GM12864 (cell line): Measurements from ENCODE around the gene CEP89.
A peak's percentile ranks its signal among the peaks of the same experiment; 100 is the strongest.

Experiments
- DNase-seq: peaks from one replicate; pipeline ENCODE4 v3.0.0-alpha.2; 2011; ENCODE audit warnings: low read depth
- H3K4me3 ChIP-seq: 2 replicates; pipeline ENCODE4 v1.5.1; 2011; ENCODE audit warnings: mild to moderate bottlenecking, low read depth, low read length, control low read depth
- TF ChIP-seq, protein P1 (sequence below): IDR thresholded peaks from 2 replicates; pipeline ENCODE4 v1.5.1; 2011; ENCODE audit warnings: low read depth, mild to moderate bottlenecking, moderate library complexity, low read length, control low read depth, inconsistent platforms; ENCODE audit errors: missing control alignments

Gene CEP89

GRCh38 chr19:32831611-32832010 is 140.1 kb downstream of the CEP89 start:
- no peak for DNase-seq
- TF ChIP-seq, protein P1, sequence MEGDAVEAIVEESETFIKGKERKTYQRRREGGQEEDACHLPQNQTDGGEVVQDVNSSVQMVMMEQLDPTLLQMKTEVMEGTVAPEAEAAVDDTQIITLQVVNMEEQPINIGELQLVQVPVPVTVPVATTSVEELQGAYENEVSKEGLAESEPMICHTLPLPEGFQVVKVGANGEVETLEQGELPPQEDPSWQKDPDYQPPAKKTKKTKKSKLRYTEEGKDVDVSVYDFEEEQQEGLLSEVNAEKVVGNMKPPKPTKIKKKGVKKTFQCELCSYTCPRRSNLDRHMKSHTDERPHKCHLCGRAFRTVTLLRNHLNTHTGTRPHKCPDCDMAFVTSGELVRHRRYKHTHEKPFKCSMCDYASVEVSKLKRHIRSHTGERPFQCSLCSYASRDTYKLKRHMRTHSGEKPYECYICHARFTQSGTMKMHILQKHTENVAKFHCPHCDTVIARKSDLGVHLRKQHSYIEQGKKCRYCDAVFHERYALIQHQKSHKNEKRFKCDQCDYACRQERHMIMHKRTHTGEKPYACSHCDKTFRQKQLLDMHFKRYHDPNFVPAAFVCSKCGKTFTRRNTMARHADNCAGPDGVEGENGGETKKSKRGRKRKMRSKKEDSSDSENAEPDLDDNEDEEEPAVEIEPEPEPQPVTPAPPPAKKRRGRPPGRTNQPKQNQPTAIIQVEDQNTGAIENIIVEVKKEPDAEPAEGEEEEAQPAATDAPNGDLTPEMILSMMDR: no peak
- H3K4me3 ChIP-seq: no peak overlapping the region

DNA sequence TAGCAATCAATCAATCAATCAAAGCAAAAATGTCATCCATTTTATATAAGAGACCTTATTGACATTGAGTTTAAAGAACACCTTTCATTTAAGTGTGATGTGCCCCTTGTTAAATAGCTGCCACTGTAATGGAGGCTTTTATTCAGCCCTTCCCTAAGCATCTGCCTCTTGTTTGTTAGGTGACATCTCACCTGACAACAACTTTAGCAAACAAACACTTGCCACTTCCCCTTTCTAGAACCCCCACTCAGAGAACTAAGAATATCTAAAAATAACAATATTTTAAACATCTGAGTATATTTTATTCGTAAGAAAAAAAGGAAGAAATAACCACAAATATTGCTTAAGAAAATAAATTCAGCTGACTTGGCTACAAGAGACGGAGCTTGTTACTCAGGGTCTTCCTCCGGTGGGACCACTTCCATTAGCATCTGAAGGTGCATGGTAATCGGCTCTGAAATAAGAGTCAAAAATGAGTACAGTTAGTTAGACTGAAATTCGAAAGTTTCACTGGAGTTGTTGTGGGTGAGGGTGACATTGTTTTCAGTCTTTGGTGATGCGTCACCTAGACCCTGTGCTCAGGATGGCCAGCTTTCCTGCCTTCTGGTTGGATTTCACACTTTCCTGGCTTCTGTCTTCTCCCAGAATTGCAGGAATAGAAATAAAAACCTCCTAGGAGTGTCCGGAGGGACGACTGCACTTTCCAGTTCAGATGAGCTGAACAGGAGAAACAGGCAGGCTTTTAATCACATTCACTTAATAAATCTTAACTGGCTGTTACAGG is 141.3 kb downstream of the CEP89 start:
- H3K4me3 ChIP-seq: no peak overlapping the region
- DNase-seq: peak; percentile 18
- TF ChIP-seq, protein P1: no peak

DNA sequence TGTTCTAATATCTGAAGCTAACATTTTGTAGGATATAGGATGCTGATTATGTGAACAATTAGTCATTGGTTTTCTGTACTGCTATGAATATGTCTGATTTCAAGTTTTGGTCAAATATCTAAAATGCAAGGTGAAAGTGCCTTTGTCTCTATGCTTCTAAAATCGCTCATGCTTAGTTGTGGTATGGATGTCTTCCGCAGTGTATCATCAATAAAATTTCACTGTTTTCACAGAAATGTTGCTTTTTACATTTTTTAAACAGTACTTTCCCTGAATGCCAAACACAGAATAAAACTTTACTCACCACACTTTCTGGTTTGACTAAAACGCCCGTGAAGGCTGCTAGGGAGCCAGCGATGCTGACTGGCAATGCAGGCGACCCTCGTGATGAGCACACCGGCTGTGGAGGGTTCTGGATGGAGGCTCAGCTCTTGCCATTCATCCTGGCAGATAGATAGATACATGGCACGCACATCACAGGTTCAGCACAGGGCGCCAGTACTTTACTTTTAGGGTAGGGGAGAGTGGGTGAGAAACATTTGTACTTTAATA is 142.3 kb downstream of the CEP89 start:
- H3K4me3 ChIP-seq: no peak overlapping the region
- TF ChIP-seq, protein P1: no peak
- DNase-seq: no peak

DNA sequence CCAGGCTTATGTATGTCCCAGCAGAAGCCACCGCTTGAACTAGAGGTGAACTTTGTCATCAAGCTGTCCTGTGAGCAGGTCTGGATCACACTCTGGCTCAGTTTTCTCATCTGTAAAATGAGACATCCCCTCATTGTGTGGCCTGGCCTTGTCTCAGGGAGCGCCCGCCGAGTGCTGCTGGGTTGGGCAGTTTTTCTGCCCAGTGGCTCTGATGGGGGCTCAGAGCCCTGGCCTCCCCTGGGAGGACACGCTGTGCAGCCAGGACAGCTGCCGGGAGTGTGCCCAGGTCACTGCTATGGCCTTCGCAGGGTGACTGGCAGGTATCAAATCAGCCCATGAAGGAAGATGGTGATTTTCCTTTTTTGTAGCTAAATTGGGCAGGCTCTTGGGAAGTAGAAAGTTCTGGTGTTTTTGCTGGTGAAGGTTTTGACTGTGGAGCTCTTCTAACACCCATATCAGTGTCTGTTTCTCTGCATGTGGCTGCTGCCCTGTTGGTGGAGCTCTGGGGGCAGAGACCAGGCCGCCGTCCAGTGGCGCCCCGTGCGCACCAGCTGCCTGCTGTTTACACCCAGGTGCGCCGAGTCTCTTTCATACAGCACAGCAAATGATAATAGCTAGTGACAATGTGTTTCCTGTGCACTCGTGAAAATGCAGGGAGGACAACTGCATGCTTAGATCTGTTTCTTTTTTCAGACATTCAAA is 143.0 kb downstream of the CEP89 start:
- no peak for DNase-seq
- TF ChIP-seq, protein P1: no peak
- H3K4me3 ChIP-seq: no peak overlapping the region

- DNase-seq: no peak
- H3K4me3 ChIP-seq: no peak overlapping the region
- TF ChIP-seq, protein P1: no peak
Observed at GRCh38 chr19:32828139-32828538, 143.6 kb downstream of the CEP89 start.
